SK-N-SH (cell line): ENCODE results near the gene TTC23. TPM values are rescaled to one million over a fixed set of nuclear protein-coding genes. Genes with fewer than 3 reads are reported as not detected.

Experiments used
- CTCF ChIA-PET: fragments of 300-600, 350-600 bp; formaldehyde crosslinking; extraction: SDS; loops from one replicate; lab custom pipeline; 2021; lab: Yijun Ruan, JAX
- POLR2A ChIA-PET: fragments of 350-600 bp; sonication (Branson Sonifier 250); formaldehyde crosslinking; extraction: SDS; loops from one replicate; lab custom pipeline; 2020; ENCODE audit warnings: antibody characterized with exemption, inconsistent platforms; lab: Yijun Ruan, JAX
- DNase-seq: peaks from one replicate; pipeline ENCODE4 v3.0.0; 2012
- H2AFZ ChIP-seq: fragments of 200-600 bp; sonication (generic); 2 replicates; pipeline ENCODE4 v1.8.1; 2016; ENCODE audit warnings: antibody characterized with exemption, mild to moderate bottlenecking, low read depth
- H3F3A ChIP-seq: fragments of 200-600 bp; sonication (generic); replicated peaks from 2 replicates; pipeline ENCODE3; 2016; ENCODE audit warnings: antibody characterized with exemption, mild to moderate bottlenecking; ENCODE audit not compliant: insufficient read depth
- H3K27ac ChIP-seq, 2 experiments: fragments of 200-500 bp in 1 of 2; fragments of 200-600 bp in 1 of 2; sonication (Bioruptor generic) in 1 of 2; sonication (generic), shearing (Covaris generic) in 1 of 2; 2 replicates each; pipeline versions ENCODE4 v1.5.1 to v1.6.1; 2014 to 2016; ENCODE audit warnings: low read depth in 2 of 2, inconsistent platforms in 1 of 2, low read length in 1 of 2, mild to moderate bottlenecking in 1 of 2, mixed read lengths in 1 of 2
- H3K27me3 ChIP-seq: fragments of 200-600 bp; sonication (generic), shearing (Covaris generic); 2 replicates; pipeline ENCODE4 v1.6.1; 2016; ENCODE audit warnings: mixed run types; ENCODE audit not compliant: insufficient read depth
- H3K36me3 ChIP-seq, 2 experiments: fragments of 200-500 bp in 1 of 2; fragments of 200-600 bp in 1 of 2; sonication (Bioruptor generic) in 1 of 2; sonication (generic) in 1 of 2; replicated peaks in 1 of 2; 2 replicates each; pipeline versions ENCODE3 to v1.5.1; 2014 to 2016; ENCODE audit warnings: low read length in 1 of 2, mild to moderate bottlenecking in 1 of 2; ENCODE audit not compliant: insufficient read depth in 2 of 2, control insufficient read depth in 1 of 2
- H3K4me1 ChIP-seq, 2 experiments: fragments of 200-500 bp in 1 of 2; fragments of 200-600 bp in 1 of 2; sonication (Bioruptor generic) in 1 of 2; sonication (generic), shearing (Covaris generic) in 1 of 2; 2 replicates each; pipeline versions ENCODE4 v1.5.1 to v1.6.1; 2014 to 2016; ENCODE audit warnings: low read depth in 1 of 2, low read length in 1 of 2, mixed run types in 1 of 2; ENCODE audit not compliant: insufficient read depth in 2 of 2, control insufficient read depth in 1 of 2
- H3K4me2 ChIP-seq: fragments of 200-600 bp; sonication (generic), shearing (Covaris generic); 2 replicates; pipeline ENCODE4 v1.6.1; 2017; ENCODE audit warnings: mixed run types
- H3K4me3 ChIP-seq, 2 experiments: fragments of 200-500 bp in 1 of 2; fragments of 200-600 bp in 1 of 2; sonication (Bioruptor generic) in 1 of 2; sonication (generic), shearing (Covaris generic) in 1 of 2; 2 replicates each; pipeline versions ENCODE4 v1.5.1 to v1.8.1; 2014 to 2016; ENCODE audit warnings: low read depth in 2 of 2, inconsistent platforms in 1 of 2, low read length in 1 of 2, mild to moderate bottlenecking in 1 of 2, mixed read lengths in 1 of 2, moderate library complexity in 1 of 2
- H3K79me2 ChIP-seq: fragments of 200-600 bp; sonication (generic); 2 replicates; pipeline ENCODE4 v1.8.1; 2017; ENCODE audit warnings: mild to moderate bottlenecking; ENCODE audit not compliant: insufficient read depth
- H3K9ac ChIP-seq: fragments of 200-600 bp; sonication (generic); 2 replicates; pipeline ENCODE4 v1.6.1; 2017; ENCODE audit warnings: mixed run types
- H3K9me2 ChIP-seq: fragments of 200-600 bp; sonication (generic); 2 replicates; pipeline ENCODE4 v1.6.1; 2017; ENCODE audit warnings: mixed run types
- H3K9me3 ChIP-seq: fragments of 200-600 bp; sonication (generic); 2 replicates; pipeline ENCODE4 v1.6.1; 2017; ENCODE audit warnings: mixed run types, mild to moderate bottlenecking, moderate library complexity
- H4K20me1 ChIP-seq: fragments of 200-600 bp; sonication (generic); 2 replicates; pipeline ENCODE4 v1.6.1; 2017; ENCODE audit warnings: mild to moderate bottlenecking, mixed run types; ENCODE audit not compliant: insufficient read depth
- CHD2 ChIP-seq: fragments of 150-350 bp; IDR thresholded peaks from 2 replicates; pipeline ENCODE4 v1.6.1; 2018; ENCODE audit warnings: low read length; ENCODE audit not compliant: partially characterized antibody
- ELF1 ChIP-seq: IDR thresholded peaks from 2 replicates; pipeline ENCODE4 v1.4.0; 2012
- EP300 ChIP-seq, 2 experiments: IDR thresholded peaks; 2 replicates each; pipeline versions ENCODE4 v1.4.0 to v1.6.1; 2012; ENCODE audit warnings: borderline replicate concordance in 1 of 2, low read depth in 1 of 2, low read length in 1 of 2
- EZH2phosphoT487 ChIP-seq: fragments of 200-600 bp; sonication (generic); IDR thresholded peaks from 2 replicates; pipeline ENCODE4 v1.6.1; 2017; ENCODE audit warnings: low read depth, mixed run types, mild to moderate bottlenecking, antibody characterized with exemption, moderate library complexity, borderline replicate concordance
- FOSL2 ChIP-seq: IDR thresholded peaks from 2 replicates; pipeline ENCODE4 v1.4.0; 2012; ENCODE audit warnings: low read depth, mild to moderate bottlenecking, moderate library complexity, borderline replicate concordance
- FOXM1 ChIP-seq: IDR thresholded peaks from 2 replicates; pipeline ENCODE4 v1.4.0; 2012; ENCODE audit warnings: low read depth, mild to moderate bottlenecking
- GABPA ChIP-seq: IDR thresholded peaks from 2 replicates; pipeline ENCODE4 v1.4.0; 2012; ENCODE audit warnings: low read depth, mild to moderate bottlenecking
- GATA2 ChIP-seq: sonication (generic); formaldehyde crosslinking; IDR thresholded peaks from 2 replicates; pipeline ENCODE4 v1.5.0; 2020; ENCODE audit warnings: mild to moderate bottlenecking, missing genetic modification reagents
- JUND ChIP-seq: IDR thresholded peaks from 2 replicates; pipeline ENCODE4 v1.4.0; 2012
- MEF2A ChIP-seq: IDR thresholded peaks from 2 replicates; pipeline ENCODE4 v1.4.0; 2012; ENCODE audit warnings: low read depth, borderline replicate concordance
- MXI1 ChIP-seq: IDR thresholded peaks from 2 replicates; pipeline ENCODE4 v1.6.1; 2012; ENCODE audit warnings: mild to moderate bottlenecking, low read depth, low read length, improper control_type of control experiment
- RFX5 ChIP-seq: IDR thresholded peaks from 2 replicates; pipeline ENCODE4 v1.6.1; 2012; ENCODE audit warnings: mild to moderate bottlenecking, improper control_type of control experiment, low read length
- SIN3A ChIP-seq: IDR thresholded peaks from 2 replicates; pipeline ENCODE4 v1.6.1; 2012; ENCODE audit warnings: low read depth, mild to moderate bottlenecking, low read length, moderate library complexity, borderline replicate concordance
- TCF12 ChIP-seq: IDR thresholded peaks from 2 replicates; pipeline ENCODE4 v1.4.0; 2012
- polyA plus RNA-seq, 3 experiments: library from polyadenylated mRNA; depleted of rRNA; stranded (reverse); fragments of >200 nt; gene quantifications; 2 replicates each; pipeline ENCODE4 v1.2.3, GENCODE V29; 2012
- TF ChIP-seq, protein P1 (sequence below): IDR thresholded peaks from 2 replicates; pipeline ENCODE4 v1.4.0; 2012; ENCODE audit warnings: low read depth, borderline replicate concordance
- TF ChIP-seq, protein P2 (sequence below): fragments of 200-600 bp; sonication (generic); IDR thresholded peaks from 2 replicates; pipeline ENCODE4 v1.6.1; 2017; ENCODE audit warnings: antibody characterized with exemption, mild to moderate bottlenecking, moderate library complexity
- TF ChIP-seq, protein P3 (sequence below): fragments of 150-350 bp; IDR thresholded peaks from 2 replicates; pipeline ENCODE4 v1.6.1; 2017; ENCODE audit warnings: antibody characterized with exemption, low read length, low read depth, borderline replicate concordance
- TF ChIP-seq, protein P4 (sequence below): IDR thresholded peaks from 2 replicates; pipeline ENCODE4 v1.4.0; 2012; ENCODE audit warnings: low read depth, borderline replicate concordance
- TF ChIP-seq, protein P5 (sequence below): IDR thresholded peaks from 2 replicates; pipeline ENCODE4 v1.4.0; 2012; ENCODE audit warnings: low read depth
- TF ChIP-seq, protein P6 (sequence below): IDR thresholded peaks from 2 replicates; pipeline ENCODE4 v1.6.1; 2012; ENCODE audit warnings: mild to moderate bottlenecking, low read depth, low read length, moderate library complexity

The TTC23 gene
- polyA plus RNA-seq, 1 of the 3 experiments (the other 2 are of a cell fraction): 0.79 TPM

DNA sequence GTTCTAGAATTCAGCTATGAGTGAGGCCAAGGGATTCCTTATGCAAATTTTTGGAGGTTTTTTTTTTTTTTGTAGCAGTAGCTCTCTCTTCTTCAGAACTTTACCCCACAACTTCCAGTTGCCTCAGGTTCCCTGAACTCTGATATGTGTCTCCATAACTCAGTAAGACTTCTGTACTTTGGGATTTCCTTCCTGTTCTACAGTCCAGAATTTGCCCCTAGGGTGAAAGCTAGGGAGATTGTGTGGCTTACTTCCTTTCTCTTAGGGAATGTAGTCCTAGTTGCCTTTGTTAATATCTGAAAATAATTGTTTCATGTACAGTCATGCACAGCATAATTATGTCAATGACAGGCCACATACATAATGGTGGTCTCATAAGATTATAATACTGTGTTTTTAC is 32.7 kb upstream of the TTC23 start:
- DNase-seq: no peak
- H3F3A ChIP-seq: peaks cover 9% of the 10 kb centered on the region
- no peaks in the 10 kb centered on the region for H4K20me1 ChIP-seq
- TF ChIP-seq FOXM1 (no peak), RFX5 (no peak), JUND (no peak), MXI1 (no peak), CHD2 (no peak), FOSL2 (no peak), GABPA (no peak), SIN3A (no peak), EP300 (IDR thresholded peaks at IDR 0.05; ENCODE audit: borderline replicate concordance in 1 of 2, low read depth in 1 of 2, low read length in 1 of 2) (no peak), MEF2A (no peak), TCF12 (no peak), EZH2phosphoT487 (no peak), GATA2 (CRISPR knock-in tag) (no peak), ELF1 (no peak)
- TF ChIP-seq, protein P1, sequence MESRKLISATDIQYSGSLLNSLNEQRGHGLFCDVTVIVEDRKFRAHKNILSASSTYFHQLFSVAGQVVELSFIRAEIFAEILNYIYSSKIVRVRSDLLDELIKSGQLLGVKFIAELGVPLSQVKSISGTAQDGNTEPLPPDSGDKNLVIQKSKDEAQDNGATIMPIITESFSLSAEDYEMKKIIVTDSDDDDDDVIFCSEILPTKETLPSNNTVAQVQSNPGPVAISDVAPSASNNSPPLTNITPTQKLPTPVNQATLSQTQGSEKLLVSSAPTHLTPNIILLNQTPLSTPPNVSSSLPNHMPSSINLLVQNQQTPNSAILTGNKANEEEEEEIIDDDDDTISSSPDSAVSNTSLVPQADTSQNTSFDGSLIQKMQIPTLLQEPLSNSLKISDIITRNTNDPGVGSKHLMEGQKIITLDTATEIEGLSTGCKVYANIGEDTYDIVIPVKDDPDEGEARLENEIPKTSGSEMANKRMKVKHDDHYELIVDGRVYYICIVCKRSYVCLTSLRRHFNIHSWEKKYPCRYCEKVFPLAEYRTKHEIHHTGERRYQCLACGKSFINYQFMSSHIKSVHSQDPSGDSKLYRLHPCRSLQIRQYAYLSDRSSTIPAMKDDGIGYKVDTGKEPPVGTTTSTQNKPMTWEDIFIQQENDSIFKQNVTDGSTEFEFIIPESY: no peak
- TF ChIP-seq, protein P2, sequence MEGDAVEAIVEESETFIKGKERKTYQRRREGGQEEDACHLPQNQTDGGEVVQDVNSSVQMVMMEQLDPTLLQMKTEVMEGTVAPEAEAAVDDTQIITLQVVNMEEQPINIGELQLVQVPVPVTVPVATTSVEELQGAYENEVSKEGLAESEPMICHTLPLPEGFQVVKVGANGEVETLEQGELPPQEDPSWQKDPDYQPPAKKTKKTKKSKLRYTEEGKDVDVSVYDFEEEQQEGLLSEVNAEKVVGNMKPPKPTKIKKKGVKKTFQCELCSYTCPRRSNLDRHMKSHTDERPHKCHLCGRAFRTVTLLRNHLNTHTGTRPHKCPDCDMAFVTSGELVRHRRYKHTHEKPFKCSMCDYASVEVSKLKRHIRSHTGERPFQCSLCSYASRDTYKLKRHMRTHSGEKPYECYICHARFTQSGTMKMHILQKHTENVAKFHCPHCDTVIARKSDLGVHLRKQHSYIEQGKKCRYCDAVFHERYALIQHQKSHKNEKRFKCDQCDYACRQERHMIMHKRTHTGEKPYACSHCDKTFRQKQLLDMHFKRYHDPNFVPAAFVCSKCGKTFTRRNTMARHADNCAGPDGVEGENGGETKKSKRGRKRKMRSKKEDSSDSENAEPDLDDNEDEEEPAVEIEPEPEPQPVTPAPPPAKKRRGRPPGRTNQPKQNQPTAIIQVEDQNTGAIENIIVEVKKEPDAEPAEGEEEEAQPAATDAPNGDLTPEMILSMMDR: no peak
- TF ChIP-seq, protein P3, sequence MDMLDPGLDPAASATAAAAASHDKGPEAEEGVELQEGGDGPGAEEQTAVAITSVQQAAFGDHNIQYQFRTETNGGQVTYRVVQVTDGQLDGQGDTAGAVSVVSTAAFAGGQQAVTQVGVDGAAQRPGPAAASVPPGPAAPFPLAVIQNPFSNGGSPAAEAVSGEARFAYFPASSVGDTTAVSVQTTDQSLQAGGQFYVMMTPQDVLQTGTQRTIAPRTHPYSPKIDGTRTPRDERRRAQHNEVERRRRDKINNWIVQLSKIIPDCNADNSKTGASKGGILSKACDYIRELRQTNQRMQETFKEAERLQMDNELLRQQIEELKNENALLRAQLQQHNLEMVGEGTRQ: no peak
- TF ChIP-seq, protein P4, sequence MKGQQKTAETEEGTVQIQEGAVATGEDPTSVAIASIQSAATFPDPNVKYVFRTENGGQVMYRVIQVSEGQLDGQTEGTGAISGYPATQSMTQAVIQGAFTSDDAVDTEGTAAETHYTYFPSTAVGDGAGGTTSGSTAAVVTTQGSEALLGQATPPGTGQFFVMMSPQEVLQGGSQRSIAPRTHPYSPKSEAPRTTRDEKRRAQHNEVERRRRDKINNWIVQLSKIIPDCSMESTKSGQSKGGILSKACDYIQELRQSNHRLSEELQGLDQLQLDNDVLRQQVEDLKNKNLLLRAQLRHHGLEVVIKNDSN: no peak
- TF ChIP-seq, protein P5, sequence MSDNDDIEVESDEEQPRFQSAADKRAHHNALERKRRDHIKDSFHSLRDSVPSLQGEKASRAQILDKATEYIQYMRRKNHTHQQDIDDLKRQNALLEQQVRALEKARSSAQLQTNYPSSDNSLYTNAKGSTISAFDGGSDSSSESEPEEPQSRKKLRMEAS: no peak
- TF ChIP-seq, protein P6, sequence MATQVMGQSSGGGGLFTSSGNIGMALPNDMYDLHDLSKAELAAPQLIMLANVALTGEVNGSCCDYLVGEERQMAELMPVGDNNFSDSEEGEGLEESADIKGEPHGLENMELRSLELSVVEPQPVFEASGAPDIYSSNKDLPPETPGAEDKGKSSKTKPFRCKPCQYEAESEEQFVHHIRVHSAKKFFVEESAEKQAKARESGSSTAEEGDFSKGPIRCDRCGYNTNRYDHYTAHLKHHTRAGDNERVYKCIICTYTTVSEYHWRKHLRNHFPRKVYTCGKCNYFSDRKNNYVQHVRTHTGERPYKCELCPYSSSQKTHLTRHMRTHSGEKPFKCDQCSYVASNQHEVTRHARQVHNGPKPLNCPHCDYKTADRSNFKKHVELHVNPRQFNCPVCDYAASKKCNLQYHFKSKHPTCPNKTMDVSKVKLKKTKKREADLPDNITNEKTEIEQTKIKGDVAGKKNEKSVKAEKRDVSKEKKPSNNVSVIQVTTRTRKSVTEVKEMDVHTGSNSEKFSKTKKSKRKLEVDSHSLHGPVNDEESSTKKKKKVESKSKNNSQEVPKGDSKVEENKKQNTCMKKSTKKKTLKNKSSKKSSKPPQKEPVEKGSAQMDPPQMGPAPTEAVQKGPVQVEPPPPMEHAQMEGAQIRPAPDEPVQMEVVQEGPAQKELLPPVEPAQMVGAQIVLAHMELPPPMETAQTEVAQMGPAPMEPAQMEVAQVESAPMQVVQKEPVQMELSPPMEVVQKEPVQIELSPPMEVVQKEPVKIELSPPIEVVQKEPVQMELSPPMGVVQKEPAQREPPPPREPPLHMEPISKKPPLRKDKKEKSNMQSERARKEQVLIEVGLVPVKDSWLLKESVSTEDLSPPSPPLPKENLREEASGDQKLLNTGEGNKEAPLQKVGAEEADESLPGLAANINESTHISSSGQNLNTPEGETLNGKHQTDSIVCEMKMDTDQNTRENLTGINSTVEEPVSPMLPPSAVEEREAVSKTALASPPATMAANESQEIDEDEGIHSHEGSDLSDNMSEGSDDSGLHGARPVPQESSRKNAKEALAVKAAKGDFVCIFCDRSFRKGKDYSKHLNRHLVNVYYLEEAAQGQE: no peak
- H3K4me1 ChIP-seq: peaks cover 0 to 8% of the 10 kb centered on the region in 2 experiments; a peak in 2 of 4 replicates
- no peaks in the 10 kb centered on the region; the same call in 1 of the 2 replicates for H3K9me2 ChIP-seq
- H3K9me3 ChIP-seq: no peaks in the 10 kb centered on the region
- H3K4me2 ChIP-seq: no peak overlapping the region
- H3K79me2 ChIP-seq: no peaks in the 10 kb centered on the region
- no peak overlapping the region for H3K9ac ChIP-seq
- ChIA-PET CTCF (interaction anchor here (1.0 to 4.4 kb wide), 5 partner anchors 10 to 474 kb away, joined by 3 to 34 read pairs (median 7); no protein-coding TSS in a partner anchor), POLR2A (no interaction called here)
- no peak overlapping the region for H3K4me3 ChIP-seq
- no peaks in the 10 kb centered on the region for H3K36me3 ChIP-seq
- H3K27me3 ChIP-seq: no peaks in the 10 kb centered on the region
- no peak overlapping the region for H3K27ac ChIP-seq
- no peak overlapping the region for H2AFZ ChIP-seq
